A549 treated with CpdA at 1 μM for 4 hours (cell line): ENCODE results near the gene LHFPL5. TPM values are rescaled to one million over a fixed set of nuclear protein-coding genes. Genes with fewer than 3 reads are reported as not detected.

ENCODE experiments used
- total RNA-seq: library from RNA; stranded (reverse); fragments of 200-300 nt; extraction: Qiagen RNA extraction; gene quantifications from 5 replicates; pipeline ENCODE4 v1.2.3, GENCODE V29; 2022; ENCODE audit warnings: low read depth

The LHFPL5 gene
- 0.13 to 0.22 TPM (median 0.16 TPM) in 3 of 5 replicates, not detected in the others for total RNA-seq

GRCh38 chr6:35804996-35805736 is at the start of gene LHFPL5:
Gene LHFPL5, plus strand, starts transcription at chr6:35805352. Its CDS starts 319 bp downstream, at chr6:35805671.

GRCh38 chr6:35776364-35777215 is 28.6 kb upstream of the LHFPL5 start, which contains the start of gene CLPSL2:
Gene CLPSL2, plus strand, starts transcription at chr6:35776598. Its CDS starts 21 bp downstream, at chr6:35776619.

GRCh38 chr6:35780719-35781118 is 24.4 kb upstream of the LHFPL5 start, which contains the start of gene CLPSL1:
Gene CLPSL1, plus strand, starts transcription at chr6:35781019. Its CDS starts 92 bp downstream, at chr6:35781111.

Other genes with a start within 250 kb of the LHFPL5 start
- 8.7 to 13.8 TPM (median 9.6 TPM) in 5 replicates for gene FKBP5, start 116.4 kb upstream of the LHFPL5 start, total RNA-seq
- 0.23 to 0.47 TPM (median 0.32 TPM) in 4 of 5 replicates, not detected in the other for gene ARMC12, start 68.3 kb upstream of the LHFPL5 start, total RNA-seq
- 1.0 to 1.4 TPM in 2 of 5 replicates, not detected in the others for gene CLPSL2, start 28.8 kb upstream of the LHFPL5 start, total RNA-seq
- not detected in 5 replicates for gene CLPSL1, start 24.3 kb upstream of the LHFPL5 start, total RNA-seq
- gene CLPS, start 8.0 kb upstream of the LHFPL5 start, total RNA-seq, result not detected in 5 replicates
- 29.1 to 48.1 TPM (median 32.5 TPM) in 5 replicates for gene SRPK1, start 115.7 kb downstream of the LHFPL5 start, total RNA-seq
- not detected in 5 replicates for gene SLC26A8, start 219.3 kb downstream of the LHFPL5 start, total RNA-seq
- 23.0 to 27.0 TPM (median 25.4 TPM) in 5 replicates for gene MAPK14, start 222.5 kb downstream of the LHFPL5 start, total RNA-seq